K562 (cell line): ENCODE results near the gene DLGAP1. TPM values are rescaled to one million over a fixed set of nuclear protein-coding genes. Genes with fewer than 3 reads are reported as not detected.
A peak's percentile ranks its signal among the peaks of the same experiment; 100 is the strongest.

Experiments used
- C11orf30 ChIP-seq: fragments of 450-650 bp; IDR thresholded peaks from 2 replicates; pipeline ENCODE4 v1.6.1; 2016; ENCODE audit warnings: low read depth, mild to moderate bottlenecking
- DIDO1 ChIP-seq: fragments of 450-650 bp; IDR thresholded peaks from 2 replicates; pipeline ENCODE4 v1.6.1; 2016; ENCODE audit warnings: low read depth, missing biosample characterization, missing genetic modification characterization
- KHSRP ChIP-seq: fragments of 450-650 bp; IDR thresholded peaks from 2 replicates; pipeline ENCODE4 v1.6.1; 2017
- NCOR1 ChIP-seq: fragments of 450-650 bp; IDR thresholded peaks from 2 replicates; pipeline ENCODE4 v1.6.1; 2016; ENCODE audit warnings: mild to moderate bottlenecking, moderate library complexity
- NEUROD1 ChIP-seq: fragments of 150-350 bp; IDR thresholded peaks from 2 replicates; pipeline ENCODE4 v1.6.1; 2014; ENCODE audit warnings: borderline replicate concordance, low read length, low read depth; ENCODE audit not compliant: partially characterized antibody
- RAD51 ChIP-seq: fragments of 450-650 bp; IDR thresholded peaks from 2 replicates; pipeline ENCODE4 v1.7.1; 2016; ENCODE audit warnings: low read depth, mild to moderate bottlenecking, borderline replicate concordance
- ZNF609 ChIP-seq: sonication (generic); formaldehyde crosslinking; IDR thresholded peaks from 2 replicates; pipeline ENCODE4 v1.8.1; 2023; ENCODE audit warnings: missing genetic modification reagents, mild to moderate bottlenecking, borderline replicate concordance
- ZNF830 ChIP-seq: fragments of 250-450 bp; sonication (Bioruptor Pico); IDR thresholded peaks from 2 replicates; pipeline ENCODE4 v1.5.0; 2021; ENCODE audit warnings: mild to moderate bottlenecking
- polyA plus RNA-seq, 8 experiments: library from polyadenylated mRNA; depleted of rRNA in 4 of 8; stranded (reverse) in 5 of 8; unstranded in 3 of 8; fragments of >200 nt; fragmentation: Nextera tagmentation in 2 of 8; fragmentation: Illumina TruSeq in 1 of 8; extraction: Ambion mirVana in 2 of 8; extraction: Trizol in 1 of 8; gene quantifications; 2 replicates each; pipeline versions ENCODE4 v1.2.1 to v1.2.3, GENCODE V29; 2011 to 2014; ENCODE audit warnings: inconsistent platforms in 1 of 8, missing spikeins in 1 of 8
- total RNA-seq, 7 experiments: library from RNA; depleted of rRNA in 6 of 7; stranded (reverse); fragments of >200 nt in 6 of 7; fragmentation: Illumina TruSeq in 2 of 7; extraction: Trizol in 2 of 7; gene quantifications; 2 replicates each; pipeline versions ENCODE4 v1.2.1 to v1.2.3, GENCODE V29; 2011 to 2021; ENCODE audit warnings: low replicate concordance in 1 of 7
- TF ChIP-seq, protein P1 (sequence below): IDR thresholded peaks from 2 replicates; pipeline ENCODE4 v1.6.1; 2012; ENCODE audit warnings: low read depth, low read length, improper control_type of control experiment, borderline replicate concordance

Gene DLGAP1
- total and polyA plus RNA-seq, 9 of the 15 experiments (the other 6 are each of a cell fraction or from before 2014, with no cell fraction given), result 0.04 to 0.22 (median 0.08) TPM

GRCh38 chr18:3511980-3512379 is 943.1 kb downstream of the DLGAP1 start (continued):
- TF ChIP-seq NEUROD1, result peak; percentile 23
- TF ChIP-seq DIDO1, result 0 out of 2 replicates have a peak, but pooled peaks have one; percentile 35
- TF ChIP-seq NCOR1, result peak; percentile 57
- no peak for TF ChIP-seq ZNF830 (CRISPR knock-in tag)
- TF ChIP-seq KHSRP, result no peak
- TF ChIP-seq, protein P1, sequence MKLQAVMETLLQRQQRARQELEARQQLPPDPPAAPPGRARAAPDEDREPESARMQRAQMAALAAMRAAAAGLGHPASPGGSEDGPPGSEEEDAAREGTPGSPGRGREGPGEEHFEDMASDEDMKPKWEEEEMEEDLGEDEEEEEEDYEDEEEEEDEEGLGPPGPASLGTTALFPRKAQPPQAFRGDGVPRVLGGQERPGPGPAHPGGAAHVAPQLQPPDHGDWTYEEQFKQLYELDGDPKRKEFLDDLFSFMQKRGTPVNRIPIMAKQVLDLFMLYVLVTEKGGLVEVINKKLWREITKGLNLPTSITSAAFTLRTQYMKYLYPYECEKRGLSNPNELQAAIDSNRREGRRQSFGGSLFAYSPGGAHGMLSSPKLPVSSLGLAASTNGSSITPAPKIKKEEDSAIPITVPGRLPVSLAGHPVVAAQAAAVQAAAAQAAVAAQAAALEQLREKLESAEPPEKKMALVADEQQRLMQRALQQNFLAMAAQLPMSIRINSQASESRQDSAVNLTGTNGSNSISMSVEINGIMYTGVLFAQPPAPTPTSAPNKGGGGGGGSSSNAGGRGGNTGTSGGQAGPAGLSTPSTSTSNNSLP, result peak; percentile 41; the same call in 1 of the 2 replicates
- no peak for TF ChIP-seq ZNF609 (CRISPR knock-in tag)
- 0 out of 2 replicates have a peak, but pooled peaks have one; percentile 4 for TF ChIP-seq RAD51
- peak; percentile 74 for TF ChIP-seq C11orf30
